ENCODE measurements around the gene EXOG. TPM values are rescaled to one million over a fixed set of nuclear protein-coding genes. Genes with fewer than 3 reads are reported as not detected.
A peak's percentile ranks its signal among the peaks of the same experiment; 100 is the strongest.

Gene EXOG
- total RNA-seq, 6 experiments from 2014 or later = 2.7 to 5.3 (median 3.9) TPM

GRCh38 chr3:38555926-38556325 lies 59.8 kb downstream of the EXOG start:
- Histone ChIP-seq H3K4me3 (no peak overlapping the region), H3K27ac (no peak overlapping the region), H3K36me3 (no peaks in the 10 kb centered on the region), H3K27me3 (no peaks in the 10 kb centered on the region), H3K9me3 (no peaks in the 10 kb centered on the region), H3K4me1 (no peaks in the 10 kb centered on the region)
- 78% methylated on average over 1 of the region's 2 CpGs for WGBS (ENCODE audit: insufficient coverage, low coverage, low lambda C conversion rate, missing lambda C conversion rate)
- no peak for TF ChIP-seq CTCF (IDR thresholded peaks at IDR 0.05)
- no peak for TF ChIP-seq POLR2A (IDR thresholded peaks at IDR 0.05)
- no peak for DNase-seq
- intact Hi-C loops (cut with DNase I) = no loop called here
- ATAC-seq = no peak

GRCh38 chr3:38556640-38557358 lies 60.7 kb downstream of the EXOG start:
- TF ChIP-seq POLR2A (IDR thresholded peaks at IDR 0.05) (no peak), CTCF (IDR thresholded peaks at IDR 0.05) (no peak)
- Histone ChIP-seq H3K4me3 (no peak overlapping the region), H3K9me3 (no peaks in the 10 kb centered on the region), H3K27ac (no peak overlapping the region), H3K36me3 (no peaks in the 10 kb centered on the region), H3K27me3 (no peaks in the 10 kb centered on the region), H3K4me1 (no peaks in the 10 kb centered on the region)
- ATAC-seq (no peak), DNase-seq (peak in 1 of 3 donors; percentile 10)
- intact Hi-C loops (cut with DNase I) = no loop called here
- 29% methylated on average over 3 of the region's 4 CpGs for WGBS (ENCODE audit: insufficient coverage, low coverage, low lambda C conversion rate, missing lambda C conversion rate)

- H3K27ac ChIP-seq = no peak overlapping the region
- DNase-seq = no peak
- H3K9me3 ChIP-seq = no peaks in the 10 kb centered on the region
- WGBS (ENCODE audit: insufficient coverage, low coverage, low lambda C conversion rate, missing lambda C conversion rate) = 50% methylated on average over 1 of the region's 1 CpG
- TF ChIP-seq CTCF (IDR thresholded peaks at IDR 0.05) (no peak), POLR2A (IDR thresholded peaks at IDR 0.05) (no peak)
- no peaks in the 10 kb centered on the region for H3K36me3 ChIP-seq
- no peaks in the 10 kb centered on the region for H3K4me1 ChIP-seq
- H3K4me3 ChIP-seq = no peak overlapping the region
- no peak for ATAC-seq
- no peaks in the 10 kb centered on the region for H3K27me3 ChIP-seq
- intact Hi-C loops (cut with DNase I) = no loop called here
These were observed 62.7 kb downstream of the EXOG start for GRCh38 chr3:38558864-38559263.

- H3K27me3 ChIP-seq = no peaks in the 10 kb centered on the region
- no peaks in the 10 kb centered on the region for H3K36me3 ChIP-seq
- 84% methylated on average over 6 of the region's 6 CpGs for WGBS (ENCODE audit: insufficient coverage, low coverage, low lambda C conversion rate, missing lambda C conversion rate)
- no peak overlapping the region for H3K4me3 ChIP-seq
- intact Hi-C loops (cut with DNase I) = no loop called here
- DNase-seq (no peak), ATAC-seq (no peak)
- no peaks in the 10 kb centered on the region for H3K4me1 ChIP-seq
- no peaks in the 10 kb centered on the region for H3K9me3 ChIP-seq
- TF ChIP-seq POLR2A (IDR thresholded peaks at IDR 0.05) = no peak
- H3K27ac ChIP-seq = no peak overlapping the region
These were observed 64.1 kb downstream of the EXOG start for GRCh38 chr3:38560284-38560683.

GRCh38 chr3:38560996-38561717 lies 65.0 kb downstream of the EXOG start:
- Histone ChIP-seq H3K27me3 (no peaks in the 10 kb centered on the region), H3K4me1 (no peaks in the 10 kb centered on the region), H3K4me3 (no peak overlapping the region), H3K9me3 (no peaks in the 10 kb centered on the region), H3K27ac (no peak overlapping the region), H3K36me3 (no peaks in the 10 kb centered on the region)
- TF ChIP-seq POLR2A (IDR thresholded peaks at IDR 0.05) (no peak), CTCF (IDR thresholded peaks at IDR 0.05) (no peak)
- 71% methylated on average over 5 of the region's 7 CpGs for WGBS (ENCODE audit: insufficient coverage, low coverage, low lambda C conversion rate, missing lambda C conversion rate)
- intact Hi-C loops (cut with DNase I) = no loop called here
- ATAC-seq (no peak), DNase-seq (no peak)
